ENCODE measurements around the gene AP4S1. TPM values are rescaled to one million over a fixed set of nuclear protein-coding genes. Genes with fewer than 3 reads are reported as not detected.
A peak's percentile ranks its signal among the peaks of the same experiment; 100 is the strongest.

The AP4S1 gene
- total RNA-seq, 1 donor from 2014 or later: 4.4 TPM

- DNase-seq (ENCODE audit: low read depth in 2 of 2): no peak
These were observed 18.7 kb upstream of the AP4S1 start for GRCh38 chr14:31006703-31007102.

DNA sequence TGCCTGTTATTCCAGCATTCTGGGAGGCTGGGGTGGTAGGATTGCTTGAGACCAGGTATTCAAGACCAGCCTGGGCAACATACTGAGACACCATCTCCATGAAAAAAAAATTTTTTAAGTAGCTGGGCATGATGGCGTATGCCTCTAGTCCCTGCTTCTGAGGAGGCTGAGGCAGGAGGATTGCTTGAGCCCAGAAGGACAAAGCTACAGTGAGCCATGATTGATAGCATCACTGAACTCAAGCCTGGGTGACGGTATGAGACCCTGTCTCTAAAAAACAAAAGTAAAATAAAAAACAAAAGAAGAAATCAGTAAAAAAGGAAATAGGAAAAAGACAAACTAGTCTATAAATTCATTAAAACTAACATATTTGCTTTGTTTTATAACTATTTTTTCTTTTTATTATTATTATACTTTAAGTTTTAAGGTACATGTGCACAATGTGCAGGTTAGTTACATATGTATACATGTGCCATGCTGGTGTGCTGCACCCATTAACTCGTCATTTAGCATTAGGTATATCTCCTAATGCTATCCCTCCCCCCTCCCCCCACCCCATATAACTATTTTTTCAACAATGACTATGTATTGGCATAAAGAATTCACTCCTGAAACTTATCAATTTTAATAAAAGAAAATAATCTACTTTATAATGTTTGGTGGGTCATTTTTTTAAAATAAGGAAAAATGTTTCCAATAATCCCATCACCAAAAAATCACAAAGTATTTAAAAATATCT is 15.4 kb upstream of the AP4S1 start:
- DNase-seq (ENCODE audit: low read depth in 2 of 2): no peak

DNA sequence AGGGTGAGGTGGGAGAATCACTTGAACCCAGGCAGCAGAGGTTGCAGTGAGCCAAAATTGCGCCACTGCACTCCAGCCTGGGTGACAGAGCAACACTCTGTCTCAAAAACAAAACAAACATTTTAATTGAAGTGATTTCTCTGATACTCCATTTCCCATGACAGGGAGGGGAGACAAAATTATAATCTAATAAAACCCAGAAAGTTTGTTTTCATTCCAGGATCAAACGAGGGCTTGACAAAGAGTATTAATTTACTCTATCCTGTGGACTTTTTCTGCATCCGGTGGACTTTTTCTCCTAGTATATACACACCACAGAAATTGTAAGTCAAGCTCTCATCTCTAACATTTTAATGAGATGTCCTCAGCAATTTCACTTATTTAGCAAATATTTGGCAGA is 14.5 kb upstream of the AP4S1 start:
- no peak for DNase-seq (ENCODE audit: low read depth in 2 of 2)

GRCh38 chr14:31013841-31014240 is 11.6 kb upstream of the AP4S1 start:
- DNase-seq (ENCODE audit: low read depth in 2 of 2): no peak

GRCh38 chr14:31018057-31018645 is 7.3 kb upstream of the AP4S1 start:
- no peak for DNase-seq (ENCODE audit: low read depth in 2 of 2)

DNA sequence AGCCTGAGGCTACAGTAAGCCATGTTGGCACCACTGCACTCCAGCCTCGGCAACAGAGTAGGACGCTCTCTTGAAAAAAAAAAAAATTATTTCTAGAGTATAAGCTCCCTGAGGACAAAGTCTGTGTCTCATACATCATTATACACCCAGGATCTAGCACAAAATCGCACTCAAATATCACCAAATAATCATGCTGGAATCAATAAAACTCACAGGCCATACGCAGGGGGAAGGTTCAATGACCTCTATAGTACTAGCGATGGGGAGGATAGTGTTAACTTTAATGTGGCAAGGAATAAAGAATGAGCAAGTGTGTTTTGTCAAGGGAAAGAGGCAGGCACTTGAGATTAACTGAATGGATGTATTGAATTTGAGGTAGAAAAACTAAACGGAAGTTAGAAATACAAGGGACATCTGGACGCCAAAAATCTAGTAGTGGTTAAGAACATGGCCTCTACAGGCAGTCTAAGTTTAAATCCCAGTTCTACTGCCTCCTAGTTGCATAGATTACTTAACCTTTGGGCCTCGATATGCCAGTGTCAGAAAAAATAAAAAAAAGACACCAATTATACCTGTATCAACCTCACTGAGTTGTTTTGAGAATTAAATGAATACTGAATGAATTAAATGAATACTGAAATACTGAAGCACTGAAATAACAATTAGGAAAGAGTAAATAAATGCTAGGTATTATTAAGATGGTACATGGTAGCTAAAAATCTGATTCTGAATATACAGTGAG is 4.4 kb upstream of the AP4S1 start:
- no peak for DNase-seq (ENCODE audit: low read depth in 2 of 2)

DNA sequence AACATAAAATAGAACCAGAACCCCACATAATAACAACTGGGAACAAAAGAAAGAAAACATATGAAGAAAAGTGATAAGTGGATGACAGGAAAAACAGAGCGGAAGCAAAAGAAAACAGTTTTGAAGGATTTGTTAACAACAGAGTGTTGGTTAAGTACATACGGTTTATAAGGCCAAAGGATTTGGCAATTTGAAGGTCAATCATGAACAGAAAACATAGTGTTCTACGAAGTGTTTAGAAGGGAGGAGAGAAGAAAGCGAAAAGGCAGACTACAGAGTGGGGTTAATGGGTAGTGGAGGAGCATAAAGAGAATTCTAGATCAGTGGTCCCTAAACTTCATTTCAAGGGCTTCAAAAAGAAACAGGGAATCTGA is 3.9 kb upstream of the AP4S1 start:
- DNase-seq (ENCODE audit: low read depth in 2 of 2): no peak

- no peak for DNase-seq (ENCODE audit: low read depth in 2 of 2)
These were observed 3.1 kb upstream of the AP4S1 start for GRCh38 chr14:31022386-31022785.

DNA sequence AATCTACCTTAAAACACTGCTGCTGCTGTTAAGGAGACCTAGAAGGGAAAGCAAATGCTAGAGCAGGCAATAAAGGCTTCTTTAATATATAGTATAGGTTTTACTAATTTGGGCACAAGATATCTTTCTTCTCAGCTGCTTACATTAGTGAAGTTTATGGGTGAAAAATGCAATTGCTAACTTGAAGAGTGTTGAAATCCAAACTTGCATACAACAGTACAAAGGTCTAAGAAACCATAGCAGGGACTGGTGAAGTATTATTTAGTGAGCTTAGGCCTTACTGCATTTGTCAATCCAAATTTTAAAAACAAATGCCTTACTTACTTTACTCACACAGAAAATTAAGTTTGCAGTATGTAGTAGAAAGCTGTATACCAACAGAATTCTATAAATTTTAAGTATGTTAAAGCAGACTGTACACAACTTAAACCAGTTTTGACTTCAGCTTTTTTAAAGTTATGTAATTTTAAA is 1.4 kb upstream of the AP4S1 start:
- DNase-seq (ENCODE audit: low read depth in 2 of 2): no peak

DNA sequence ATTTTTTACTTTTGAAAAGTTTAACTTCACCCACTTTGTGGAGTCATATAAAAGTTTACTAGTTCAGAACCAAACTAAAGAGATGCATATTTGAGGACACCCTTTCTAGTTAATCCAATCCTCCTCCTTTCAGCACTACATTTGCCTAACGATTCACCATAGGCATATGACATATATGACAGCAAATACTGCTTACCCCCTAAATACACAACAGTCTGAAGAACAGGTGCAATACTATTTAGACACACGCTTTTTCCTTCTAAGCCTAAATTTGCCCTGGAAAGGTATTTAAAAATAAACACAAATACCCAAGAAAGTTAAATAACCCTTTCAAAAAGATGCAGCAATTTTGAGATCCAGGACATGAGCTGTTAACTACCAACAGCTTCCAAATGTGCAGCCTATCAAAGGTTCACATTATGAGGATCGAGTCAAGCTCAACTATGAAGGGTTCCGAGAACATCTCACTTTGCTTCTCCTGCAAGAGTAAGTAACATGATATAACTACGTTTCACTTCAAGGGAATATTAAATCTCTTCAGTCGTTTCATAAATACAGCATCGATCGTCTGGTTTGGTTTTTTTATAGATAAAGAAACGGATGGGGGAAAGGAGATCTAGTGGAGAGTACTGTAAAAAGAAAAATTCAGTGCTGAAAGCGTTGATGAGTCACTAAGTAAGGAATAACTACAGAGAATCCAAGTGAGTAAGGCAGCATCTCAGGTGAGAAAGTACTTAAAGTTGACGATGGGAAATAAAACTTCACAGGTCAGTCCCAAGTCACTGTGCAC is 677 bp upstream of the AP4S1 start:
- peak in 1 of 2 donors; percentile 39 for DNase-seq (ENCODE audit: low read depth in 2 of 2)

GRCh38 chr14:31026077-31026449 is 614 bp downstream of the AP4S1 start, which contains the start of gene STRN3:
STRN3 (minus strand) TSS chr14:31026379; CDS start chr14:31026185, 194 bp downstream.
- DNase-seq (ENCODE audit: low read depth in 2 of 2): no peak

- DNase-seq (ENCODE audit: low read depth in 2 of 2): peak; percentile 94 to 98
These were observed 1.2 kb downstream of the AP4S1 start for GRCh38 chr14:31026450-31027235.

DNA sequence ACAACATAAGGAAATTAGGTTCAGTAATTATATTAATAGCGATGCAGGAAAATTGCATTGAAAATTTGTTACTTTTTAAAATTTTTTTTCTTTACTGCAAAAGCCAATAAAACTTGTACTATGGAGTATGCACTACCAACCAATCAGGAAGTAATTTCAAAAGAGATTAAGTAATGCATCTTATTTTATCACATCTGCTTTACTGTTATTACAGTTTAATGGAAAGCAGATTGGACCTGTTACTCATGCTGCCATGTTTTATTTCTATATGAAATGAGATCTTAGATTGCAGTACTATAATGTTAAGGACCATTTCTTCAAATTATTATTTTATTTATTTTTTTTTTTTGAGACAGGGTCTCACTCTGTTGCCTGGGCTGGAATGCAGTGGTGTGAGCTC is 2.4 kb downstream of the AP4S1 start:
- no peak for DNase-seq (ENCODE audit: low read depth in 2 of 2)

- no peak for DNase-seq (ENCODE audit: low read depth in 2 of 2)
These were observed 3.8 kb downstream of the AP4S1 start for GRCh38 chr14:31029016-31029970.

DNA sequence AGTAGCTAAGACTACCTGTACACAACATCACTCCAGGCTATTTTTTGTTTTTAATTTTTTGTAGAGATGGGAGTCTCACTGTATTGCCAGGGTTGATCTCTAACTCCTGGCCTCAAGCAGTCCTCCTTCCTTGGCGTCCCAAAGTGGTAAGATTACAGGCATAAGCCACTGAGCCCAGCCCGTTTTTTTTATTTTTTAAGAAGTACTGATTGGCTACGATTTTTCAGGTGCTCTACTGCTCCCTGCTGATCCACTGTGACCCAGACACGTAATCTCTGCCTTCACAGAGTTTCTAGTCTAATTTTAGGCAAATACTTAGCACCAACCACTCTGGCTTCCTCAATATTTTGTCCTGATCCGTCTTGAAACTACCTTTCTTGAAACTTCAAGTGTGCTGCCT is 5.0 kb downstream of the AP4S1 start:
- DNase-seq (ENCODE audit: low read depth in 2 of 2): no peak

DNA sequence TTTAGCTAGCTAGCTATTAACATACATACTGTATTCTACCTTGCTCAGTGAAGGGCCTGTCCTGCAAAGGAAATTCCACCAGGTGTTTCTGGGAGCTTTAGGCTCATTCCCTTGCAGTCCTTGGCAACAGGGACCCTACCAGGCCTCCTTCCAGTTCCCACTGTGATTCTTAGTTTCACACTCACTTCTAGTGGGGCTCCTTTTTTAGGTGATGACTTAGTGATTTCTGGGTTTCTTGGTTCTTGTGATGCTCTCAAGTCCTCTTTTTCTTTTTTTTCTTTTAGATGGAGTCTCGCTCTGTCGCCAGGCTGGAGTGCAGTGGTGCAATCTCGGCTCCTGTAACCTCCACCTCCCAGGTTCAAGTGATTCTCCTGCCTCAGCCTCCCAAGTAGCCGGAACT is 11.1 kb downstream of the AP4S1 start:
- DNase-seq (ENCODE audit: low read depth in 2 of 2): no peak

- no peak for DNase-seq (ENCODE audit: low read depth in 2 of 2)
These were observed 12.3 kb downstream of the AP4S1 start for GRCh38 chr14:31037709-31038221.

DNA sequence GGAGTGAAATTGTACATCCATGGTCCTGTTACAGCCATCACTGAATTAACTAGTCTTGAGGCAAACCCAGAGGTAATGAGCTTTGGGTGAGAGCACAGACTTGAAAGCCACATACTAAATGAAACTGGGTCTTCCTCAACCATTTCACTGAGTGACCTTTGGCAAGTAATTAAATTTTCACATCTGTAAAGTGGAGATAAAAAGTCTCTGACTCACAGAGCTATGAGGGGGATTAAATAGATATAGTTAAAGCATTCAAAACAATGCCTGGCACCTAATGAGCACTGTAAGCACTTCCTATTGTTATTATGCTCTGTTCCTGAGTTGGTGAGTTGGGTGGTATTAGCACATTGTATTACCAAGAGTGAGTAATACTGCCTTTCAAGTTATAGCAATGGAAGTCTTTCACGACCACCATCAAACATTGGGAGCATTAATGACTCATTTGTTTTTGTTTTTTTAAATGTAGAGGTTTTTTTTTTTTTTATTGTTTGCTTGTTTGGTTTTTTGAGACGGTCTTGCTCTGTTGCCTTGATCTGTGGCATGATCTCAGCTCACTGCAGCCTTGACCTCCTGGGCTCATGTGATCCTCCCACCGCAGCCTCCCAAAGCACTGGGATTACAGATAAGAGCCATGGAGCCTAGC is 13.2 kb downstream of the AP4S1 start:
- peak; percentile 93 to 97 for DNase-seq (ENCODE audit: low read depth in 2 of 2)

- DNase-seq (ENCODE audit: low read depth in 2 of 2): no peak
These were observed 16.9 kb downstream of the AP4S1 start for GRCh38 chr14:31042300-31042699.

Measured in dermis microvascular lymphatic vessel endothelial cell (primary cell).